PFSK-1 (cell line): ENCODE data around the gene RFNG.

Experiments used
- FOXP2 ChIP-seq: optimal IDR thresholded peaks from 2 replicates; pipeline ENCODE3; 2011; ENCODE audit warnings: borderline replicate concordance, control low read depth, inconsistent platforms; ENCODE audit not compliant: insufficient read depth; ENCODE audit errors: extremely low read length, extremely low read depth
- POLR2AphosphoS5 ChIP-seq: IDR thresholded peaks from 2 replicates; pipeline ENCODE4 v1.6.1; 2012; ENCODE audit warnings: low read depth, mild to moderate bottlenecking, control low read depth, low read length, moderate library complexity
- REST ChIP-seq, 2 experiments: IDR thresholded peaks; 2 replicates each; pipeline versions ENCODE4 v1.6.1 to v1.8.0; 2011 to 2012; ENCODE audit warnings: low read depth in 2 of 2, low read length in 2 of 2, control low read depth in 1 of 2, inconsistent platforms in 1 of 2, mild to moderate bottlenecking in 1 of 2, moderate library complexity in 1 of 2; ENCODE audit not compliant: insufficient read depth in 1 of 2
- SIN3A ChIP-seq: IDR thresholded peaks from 2 replicates; pipeline ENCODE4 v1.6.1; 2012; ENCODE audit warnings: mild to moderate bottlenecking, low read length, moderate library complexity, borderline replicate concordance; ENCODE audit not compliant: insufficient read depth
- TAF1 ChIP-seq: IDR thresholded peaks from 2 replicates; pipeline ENCODE4 v1.6.1; 2012; ENCODE audit warnings: low read length, control low read depth, borderline replicate concordance; ENCODE audit not compliant: insufficient read depth

RFNG gene

GRCh38 chr17:82037092-82037888 lies 14.3 kb downstream of the RFNG start, which contains the start of gene DCXR:
Gene DCXR, minus strand, starts transcription at chr17:82037697. Its CDS starts 15 bp downstream, at chr17:82037682.
- TF ChIP-seq FOXP2 = peak; percentile 54
- peak; percentile 92; the same call in 1 of the 2 replicates for TF ChIP-seq SIN3A
- TF ChIP-seq POLR2AphosphoS5 = peak; percentile 99
- TF ChIP-seq REST (IDR thresholded peaks at IDR 0.05; ENCODE audit: insufficient read depth in 1 of 2, low read depth in 2 of 2, low read length in 2 of 2) = 0 out of 4 replicates have a peak, but pooled peaks of 1 of the 2 experiments have one; percentile 36
- peak; percentile 70; the same call in 1 of the 2 replicates for TF ChIP-seq TAF1

GRCh38 chr17:82036634-82037091 lies 14.9 kb downstream of the RFNG start:
- TF ChIP-seq POLR2AphosphoS5 = no peak
- no peak for TF ChIP-seq REST (IDR thresholded peaks at IDR 0.05; ENCODE audit: insufficient read depth in 1 of 2, low read depth in 2 of 2, low read length in 2 of 2)
- TF ChIP-seq TAF1 = no peak
- no peak for TF ChIP-seq SIN3A
- no peak for TF ChIP-seq FOXP2

GRCh38 chr17:82035956-82036633 lies 15.5 kb downstream of the RFNG start:
- no peak for TF ChIP-seq SIN3A
- no peak for TF ChIP-seq TAF1
- no peak for TF ChIP-seq FOXP2
- TF ChIP-seq REST (IDR thresholded peaks at IDR 0.05; ENCODE audit: insufficient read depth in 1 of 2, low read depth in 2 of 2, low read length in 2 of 2) = no peak
- no peak for TF ChIP-seq POLR2AphosphoS5

GRCh38 chr17:82035488-82035887 lies 16.1 kb downstream of the RFNG start:
- TF ChIP-seq TAF1 (no peak), FOXP2 (no peak), POLR2AphosphoS5 (no peak), REST (IDR thresholded peaks at IDR 0.05; ENCODE audit: insufficient read depth in 1 of 2, low read depth in 2 of 2, low read length in 2 of 2) (no peak), SIN3A (no peak)
